HCT116 (cell line): ENCODE results near the gene MXI1. TPM values are rescaled to one million over a fixed set of nuclear protein-coding genes. Genes with fewer than 3 reads are reported as not detected.
A peak's percentile ranks its signal among the peaks of the same experiment; 100 is the strongest.

Source experiments
- ATAC-seq: fragments of 200-7000 bp; cut with Tn5 transposase; 2 replicates; pipeline ENCODE4 v1.9.1; 2020; ENCODE audit warnings: mild to moderate bottlenecking, moderate library complexity
- Bru-seq: library from RNA; stranded (reverse); fragments of 400-500 nt; gene quantifications from one replicate; lab custom pipeline; 2021; lab: Mats Ljungman, UMichigan
- BruChase-seq, 2 experiments: library from RNA; stranded (reverse); fragments of 400-500 nt; gene quantifications; one replicate each; lab custom pipeline; 2021; lab: Mats Ljungman, UMichigan
- BruUV-seq: library from RNA; stranded (reverse); fragments of 400-500 nt; replicated peaks from 2 replicates; lab custom pipeline; 2021; lab: Mats Ljungman, UMichigan
- CTCF ChIA-PET: fragments of 300-600 bp; sonication (Branson Sonifier 250); formaldehyde crosslinking; loops from one replicate; lab custom pipeline; 2021; ENCODE audit warnings: antibody characterized with exemption; lab: Charles Lee
- POLR2A ChIA-PET: fragments of 300-600, 350-600 bp; sonication (Branson Sonifier 250); formaldehyde crosslinking; loops from one replicate; lab custom pipeline; 2021; ENCODE audit warnings: antibody characterized with exemption; lab: Charles Lee
- RAD21 ChIA-PET, 2 experiments: fragments of 300-600 bp; sonication (Branson Sonifier 250); formaldehyde crosslinking; loops; one replicate each; lab custom pipeline; 2023; ENCODE audit warnings: low total read pairs in 2 of 2; ENCODE audit not compliant: uncharacterized antibody in 2 of 2, unreplicated experiment in 2 of 2, low non-redundant PET in 1 of 2; lab: Charles Lee
- DNase-seq: peaks from one replicate; pipeline ENCODE4 v3.0.0-alpha.2; 2010; ENCODE audit warnings: low read depth, low spot score
- H2AFZ ChIP-seq: fragments of 200-600 bp; shearing (Covaris generic), sonication (generic); 2 replicates; pipeline ENCODE4 v1.6.1; 2017; ENCODE audit warnings: low read depth, mixed run types, mixed read lengths, antibody characterized with exemption, low read length; ENCODE audit not compliant: poor library complexity, severe bottlenecking
- H3K27ac ChIP-seq: 2 replicates; pipeline ENCODE4 v1.5.1; 2012; ENCODE audit warnings: low read depth, low read length
- H3K27me3 ChIP-seq: fragments of 200-600 bp; sonication (generic); 2 replicates; pipeline ENCODE4 v1.6.1; 2016; ENCODE audit warnings: mixed run types, low read length, mixed read lengths; ENCODE audit not compliant: insufficient read depth
- H3K36me3 ChIP-seq, 2 experiments: fragments of 200-500 bp in 1 of 2; fragments of 200-600 bp in 1 of 2; sonication (Bioruptor generic) in 1 of 2; sonication (generic) in 1 of 2; 2 replicates each; pipeline versions ENCODE4 v1.5.1 to v1.6.1; 2014 to 2016; ENCODE audit warnings: low read length in 2 of 2, inconsistent platforms in 1 of 2, mixed read lengths in 1 of 2, mixed run types in 1 of 2; ENCODE audit not compliant: insufficient read depth in 2 of 2, control insufficient read depth in 1 of 2
- H3K4me1 ChIP-seq, 2 experiments: fragments of 200-600 bp in 1 of 2; sonication (generic) in 1 of 2; 2 replicates each; pipeline versions ENCODE4 v1.5.1 to v1.6.1; 2012 to 2017; ENCODE audit warnings: low read length in 2 of 2, inconsistent platforms in 1 of 2, mild to moderate bottlenecking in 1 of 2, mixed read lengths in 1 of 2, mixed run types in 1 of 2, moderate library complexity in 1 of 2; ENCODE audit not compliant: insufficient read depth in 2 of 2, control insufficient read depth in 1 of 2
- H3K4me2 ChIP-seq: fragments of 200-600 bp; sonication (generic); 2 replicates; pipeline ENCODE4 v1.6.1; 2017; ENCODE audit warnings: mixed run types, low read length, mixed read lengths
- H3K4me3 ChIP-seq, 2 experiments: fragments of 200-600 bp in 1 of 2; sonication (generic) in 1 of 2; replicated peaks in 1 of 2; 2 replicates each; pipeline ENCODE4 v1.5.1; 2011 to 2016; ENCODE audit warnings: low read length in 2 of 2, control low read depth in 1 of 2, low read depth in 1 of 2, mild to moderate bottlenecking in 1 of 2, mixed read lengths in 1 of 2, mixed run types in 1 of 2
- H3K79me2 ChIP-seq: fragments of 200-600 bp; sonication (generic); 2 replicates; pipeline ENCODE4 v1.6.1; 2017; ENCODE audit warnings: mild to moderate bottlenecking, mixed run types, low read length, moderate library complexity, mixed read lengths; ENCODE audit not compliant: insufficient read depth
- H3K9ac ChIP-seq: fragments of 200-600 bp; sonication (generic); 2 replicates; pipeline ENCODE4 v1.6.1; 2016; ENCODE audit warnings: low read length, mixed read lengths
- H3K9me2 ChIP-seq: fragments of 200-600 bp; sonication (generic), shearing (Covaris generic); 2 replicates; pipeline ENCODE4 v1.6.1; 2017; ENCODE audit warnings: mixed run types, mild to moderate bottlenecking, moderate library complexity; ENCODE audit not compliant: insufficient read depth
- H3K9me3 ChIP-seq, 2 experiments: fragments of 200-500 bp in 1 of 2; fragments of 200-600 bp in 1 of 2; sonication (Bioruptor generic) in 1 of 2; sonication (generic) in 1 of 2; 2 replicates each; pipeline ENCODE4 v1.6.1; 2014 to 2017; ENCODE audit warnings: low read length in 2 of 2, mixed read lengths in 2 of 2, inconsistent platforms in 1 of 2, low read depth in 1 of 2, mild to moderate bottlenecking in 1 of 2, mixed run types in 1 of 2, moderate library complexity in 1 of 2; ENCODE audit not compliant: control insufficient read depth in 1 of 2, insufficient read depth in 1 of 2
- H4K20me1 ChIP-seq: fragments of 200-600 bp; sonication (generic), shearing (Covaris generic); 2 replicates; pipeline ENCODE4 v1.6.1; 2017; ENCODE audit warnings: mixed run types, mild to moderate bottlenecking, moderate library complexity; ENCODE audit not compliant: insufficient read depth
- ATF3 ChIP-seq: IDR thresholded peaks from 2 replicates; pipeline ENCODE4 v1.6.1; 2012
- POLR2AphosphoS5 ChIP-seq: IDR thresholded peaks from 2 replicates; pipeline ENCODE4 v1.6.1; 2011; ENCODE audit warnings: mild to moderate bottlenecking, low read depth, low read length, moderate library complexity
- TCF7L2 ChIP-seq: IDR thresholded peaks from 2 replicates; pipeline ENCODE4 v1.7.0; 2011; ENCODE audit warnings: borderline replicate concordance, inconsistent platforms; ENCODE audit not compliant: insufficient read depth, insufficient read length; ENCODE audit errors: extremely low read depth
- YY1 ChIP-seq: IDR thresholded peaks from 2 replicates; pipeline ENCODE4 v1.6.1; 2011; ENCODE audit warnings: low read length, low read depth, moderate library complexity, mild to moderate bottlenecking; ENCODE audit not compliant: insufficient replicate concordance; ENCODE audit errors: extremely low read depth
- intact Hi-C: fragments of 100-400 bp; cut with micrococcal nuclease; formaldehyde crosslinking; loops from 2 replicates; pipeline ENCODE4 v1.10.0; 2022
- long read RNA-seq: library from polyadenylated mRNA; unstranded; transcript quantifications from one replicate; pipeline ENCODE4 v2.0.0, GENCODE V29; 2021; ENCODE audit not compliant: unreplicated experiment
- polyA plus RNA-seq: library from polyadenylated mRNA; unstranded; fragments of >200 nt; gene quantifications from 2 replicates; pipeline ENCODE4 v1.2.1, GENCODE V29; 2012; ENCODE audit warnings: missing spikeins
- total RNA-seq: library from RNA; stranded (reverse); gene quantifications from one replicate; pipeline ENCODE4 v1.2.1, GENCODE V29; 2021; ENCODE audit not compliant: unreplicated experiment
- TF ChIP-seq, protein P1 (sequence below): IDR thresholded peaks from 2 replicates; pipeline ENCODE4 v1.6.1; 2011; ENCODE audit warnings: mild to moderate bottlenecking, low read length, moderate library complexity; ENCODE audit not compliant: insufficient replicate concordance; ENCODE audit errors: extremely low read depth

MXI1 gene
- 57.0 TPM for total RNA-seq
- 69.8 and 71.3 TPM in 2 replicates for polyA plus RNA-seq
- percentile 78 among the genes with signal in this experiment for Bru-seq, nascent RNA
- BruChase-seq, experiment 1, labeled RNA remaining after a 6-hour chase = percentile 74 among the genes with signal in this experiment
- percentile 61 among the genes with signal in this experiment for BruChase-seq, experiment 2, labeled RNA remaining after a 2-hour chase
- long read RNA-seq, transcript MXI1-201 (6 exons, 2,424 nt) = major isoform, 68 of 158 reads
- long read RNA-seq, transcript MXI1-202 (6 exons, 3,470 nt) = minor isoform, 57 of 158 reads
- long read RNA-seq, partial matches to known transcripts = 7 of 158 reads
- long read RNA-seq, other reads (novel, unspliced or antisense) = 22 of 158 reads

GRCh38 chr10:110207011-110207804, at the start of gene MXI1:
TSS of gene MXI1 (plus strand) at chr10:110207605. CDS start at chr10:110207809, 204 bp downstream.
- Histone ChIP-seq H3K4me3 (peak within 1 kb of the TSS; percentile 67 to 76), H4K20me1 (no peaks in the 10 kb centered on the region), H3K27ac (peak within 1 kb of the TSS; percentile 44; the same call in 1 of the 2 replicates), H3K36me3 (no peaks in the 10 kb centered on the region), H3K4me2 (peak within 1 kb of the TSS; percentile 99), H3K9me3 (no peaks in the 10 kb centered on the region), H3K4me1 (peaks cover 14 to 48% of the 10 kb centered on the region in 2 experiments), H2AFZ (peak within 1 kb of the TSS; percentile 86), H3K27me3 (no peaks in the 10 kb centered on the region), H3K9me2 (no peaks in the 10 kb centered on the region), H3K79me2 (no peaks in the 10 kb centered on the region), H3K9ac (peak within 1 kb of the TSS; percentile 58)
- ATAC-seq = peak; percentile 77
- POLR2A ChIA-PET = interaction anchor here (0.5 to 1.3 kb wide), 3 partner anchors 12 to 74 kb away, joined by 3 to 5 read pairs (median 4); no protein-coding TSS in a partner anchor
- DNase-seq = peak; percentile 85
- CTCF ChIA-PET = interaction anchor here (1.2 to 6.5 kb wide), 9 partner anchors 8 to 78 kb away, joined by 3 to 55 read pairs (median 5); no protein-coding TSS in a partner anchor
- RAD21 ChIA-PET = interaction anchor here in 1 of 2 experiments (1.7 kb wide), 1 partner anchor 15 kb away, joined by 3 read pairs; no protein-coding TSS in a partner anchor
- intact Hi-C loops = loop anchor here (1.0 to 5.0 kb wide), 3 partner anchors 18 to 200 kb away; partner anchors contain the start of gene ADD3
- TF ChIP-seq, protein P1, sequence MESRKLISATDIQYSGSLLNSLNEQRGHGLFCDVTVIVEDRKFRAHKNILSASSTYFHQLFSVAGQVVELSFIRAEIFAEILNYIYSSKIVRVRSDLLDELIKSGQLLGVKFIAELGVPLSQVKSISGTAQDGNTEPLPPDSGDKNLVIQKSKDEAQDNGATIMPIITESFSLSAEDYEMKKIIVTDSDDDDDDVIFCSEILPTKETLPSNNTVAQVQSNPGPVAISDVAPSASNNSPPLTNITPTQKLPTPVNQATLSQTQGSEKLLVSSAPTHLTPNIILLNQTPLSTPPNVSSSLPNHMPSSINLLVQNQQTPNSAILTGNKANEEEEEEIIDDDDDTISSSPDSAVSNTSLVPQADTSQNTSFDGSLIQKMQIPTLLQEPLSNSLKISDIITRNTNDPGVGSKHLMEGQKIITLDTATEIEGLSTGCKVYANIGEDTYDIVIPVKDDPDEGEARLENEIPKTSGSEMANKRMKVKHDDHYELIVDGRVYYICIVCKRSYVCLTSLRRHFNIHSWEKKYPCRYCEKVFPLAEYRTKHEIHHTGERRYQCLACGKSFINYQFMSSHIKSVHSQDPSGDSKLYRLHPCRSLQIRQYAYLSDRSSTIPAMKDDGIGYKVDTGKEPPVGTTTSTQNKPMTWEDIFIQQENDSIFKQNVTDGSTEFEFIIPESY = peak; percentile 81
- TF ChIP-seq ATF3 (no peak), POLR2AphosphoS5 (peak; percentile 97), TCF7L2 (peak; percentile 71), YY1 (peak; percentile 88)
- BruUV-seq = no TSS peak
